Activated naive CD4-positive, alpha-beta T cell treated with anti-CD3 and anti-CD28 coated beads, Interleukin-2, amount 50 U/mL, for 72 hours (primary cell): ENCODE measurements around the gene COPS4. TPM values are rescaled to one million over a fixed set of nuclear protein-coding genes. Genes with fewer than 3 reads are reported as not detected.
A peak's percentile ranks its signal among the peaks of the same experiment; 100 is the strongest.
"Not testable (repeated sequence)": the region's sequence is repeated elsewhere in the genome, so short reads cannot be mapped to it uniquely, and the experiment has no call there.

Experiments
- ATAC-seq, 2 donors: fragments of 150-1000 bp; cut with Tn5 transposase; 2 replicates each; pipeline ENCODE4 v1.10.0; 2021; ENCODE audit warnings: mild to moderate bottlenecking in 2 of 2, moderate library complexity in 2 of 2
- DNase-seq, 2 donors: peaks; one replicate each; pipeline ENCODE4 v3.0.0; 2021 to 2022; ENCODE audit warnings: low spot score in 2 of 2
- H3K27ac Mint-ChIP-seq, 2 donors: one replicate each; pipeline ENCODE4 v1.8.0; 2022; ENCODE audit warnings: mild to moderate bottlenecking in 2 of 2, mixed read lengths in 2 of 2
- H3K36me3 Mint-ChIP-seq, 2 donors: one replicate each; pipeline ENCODE4 v1.8.0; 2022; ENCODE audit warnings: mixed read lengths in 2 of 2
- H3K9me3 Mint-ChIP-seq, 2 donors: one replicate each; pipeline ENCODE4 v1.8.0; 2022; ENCODE audit warnings: mixed read lengths in 2 of 2
- total RNA-seq, 2 donors: library from RNA; stranded (reverse); gene quantifications; one replicate each; pipeline ENCODE4 v1.2.3, GENCODE V29; 2022

COPS4 gene
- total RNA-seq, 2 donors from 2014 or later, result 30.9 to 32.4 TPM

DNA sequence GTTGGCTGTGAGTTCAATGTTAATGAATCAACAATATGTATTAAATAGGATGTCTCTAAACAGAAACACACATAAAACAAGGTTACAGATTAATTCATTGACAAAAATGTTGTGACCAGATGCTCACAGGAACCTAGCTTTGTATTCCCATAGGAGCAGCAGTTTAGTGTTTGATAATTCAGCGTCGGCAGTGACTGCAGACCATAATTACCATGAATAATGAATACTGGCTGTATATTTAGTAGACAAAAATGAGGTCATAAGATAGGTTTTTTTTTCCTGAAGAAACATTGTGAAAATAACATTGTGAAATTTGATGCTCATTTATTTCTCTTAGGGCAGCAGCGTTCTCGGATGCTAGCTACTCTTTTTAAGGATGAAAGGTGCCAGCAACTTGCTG is 27.8 kb downstream of the COPS4 start:
- Mint-ChIP-seq H3K27ac (no peak overlapping the region), H3K36me3 (peaks cover 0 to 9% of the 10 kb centered on the region in 2 donors), H3K9me3 (no peaks in the 10 kb centered on the region)
- no peak for DNase-seq
- no peak for ATAC-seq

DNA sequence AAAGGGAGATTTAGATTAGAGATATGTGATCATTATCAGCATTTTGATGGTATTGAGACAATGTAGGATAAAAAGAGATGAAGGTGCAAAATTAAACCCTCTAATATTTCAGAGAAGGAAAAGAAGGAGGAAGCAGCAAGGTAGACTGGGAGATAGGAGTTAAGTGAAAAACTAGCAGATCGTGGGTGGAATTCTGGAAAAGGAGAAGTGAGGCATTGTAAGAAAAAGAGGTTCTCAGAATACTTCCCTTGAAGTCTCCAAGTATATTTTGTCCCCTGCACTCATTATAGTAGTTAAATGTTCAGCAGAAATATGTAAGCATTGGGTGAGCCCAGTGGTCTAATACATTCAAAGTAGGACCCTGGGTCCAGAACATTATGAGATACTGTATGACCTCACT is 30.3 kb downstream of the COPS4 start:
- Mint-ChIP-seq H3K9me3 (no peaks in the 10 kb centered on the region), H3K27ac (no peak overlapping the region), H3K36me3 (peaks cover 0 to 4% of the 10 kb centered on the region in 2 donors)
- ATAC-seq, result no peak
- DNase-seq, result no peak

DNA sequence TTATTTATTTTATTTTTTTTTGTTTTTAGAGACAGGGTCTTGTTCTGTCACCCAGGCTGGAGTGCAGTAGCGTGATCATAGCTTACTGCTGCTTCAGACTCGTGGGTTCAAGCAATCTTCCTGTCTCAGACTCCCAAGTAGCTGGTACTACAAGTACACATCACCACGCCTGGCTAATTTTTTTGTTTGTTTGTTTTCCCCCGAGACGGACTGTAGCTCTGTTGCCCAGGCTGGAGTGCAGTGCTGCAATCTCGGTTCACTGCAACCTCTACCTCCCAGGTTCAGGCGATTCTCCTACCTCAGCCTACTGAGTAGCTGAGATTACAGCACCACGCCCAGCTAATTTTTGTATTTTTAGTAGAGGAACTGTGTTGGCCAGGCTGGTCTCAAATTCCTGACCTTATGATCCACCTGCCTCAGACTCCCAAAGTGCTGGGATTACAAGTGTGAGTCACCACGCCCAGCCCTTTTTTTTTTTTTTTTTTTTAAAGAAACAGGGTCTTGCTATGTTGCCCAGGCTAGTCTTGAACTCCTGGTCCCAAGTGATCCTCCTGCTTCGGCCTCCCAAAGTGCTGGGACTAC is 32.2 kb downstream of the COPS4 start:
- ATAC-seq (no peak), DNase-seq (no peak)
- H3K9me3 Mint-ChIP-seq, result no peaks in the 10 kb centered on the region
- no peak overlapping the region for H3K27ac Mint-ChIP-seq
- H3K36me3 Mint-ChIP-seq, result no peaks in the 10 kb centered on the region

DNA sequence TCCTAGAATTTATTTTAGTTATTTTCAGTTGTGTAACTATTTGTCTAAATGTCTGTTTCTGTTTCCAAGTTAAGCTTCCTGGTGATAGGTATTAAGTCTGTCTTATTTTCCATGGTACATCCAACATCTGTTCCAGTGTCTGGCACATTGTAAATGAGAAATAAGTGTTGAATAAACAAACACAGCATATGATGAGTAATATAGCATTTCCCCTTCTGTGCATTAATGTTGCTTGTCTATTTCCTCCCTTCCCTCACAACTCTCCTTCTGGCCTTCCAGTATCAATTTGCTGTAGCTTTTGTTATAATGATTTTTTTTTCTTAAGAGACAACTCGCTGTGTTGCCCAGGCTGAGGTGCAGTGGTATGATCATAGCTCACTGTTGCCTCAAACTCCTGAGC is 36.1 kb downstream of the COPS4 start:
- no peak for ATAC-seq
- H3K9me3 Mint-ChIP-seq, result no peaks in the 10 kb centered on the region
- no peak for DNase-seq
- no peak overlapping the region for H3K27ac Mint-ChIP-seq
- H3K36me3 Mint-ChIP-seq, result peaks cover 7 to 8% of the 10 kb centered on the region in 2 donors

DNA sequence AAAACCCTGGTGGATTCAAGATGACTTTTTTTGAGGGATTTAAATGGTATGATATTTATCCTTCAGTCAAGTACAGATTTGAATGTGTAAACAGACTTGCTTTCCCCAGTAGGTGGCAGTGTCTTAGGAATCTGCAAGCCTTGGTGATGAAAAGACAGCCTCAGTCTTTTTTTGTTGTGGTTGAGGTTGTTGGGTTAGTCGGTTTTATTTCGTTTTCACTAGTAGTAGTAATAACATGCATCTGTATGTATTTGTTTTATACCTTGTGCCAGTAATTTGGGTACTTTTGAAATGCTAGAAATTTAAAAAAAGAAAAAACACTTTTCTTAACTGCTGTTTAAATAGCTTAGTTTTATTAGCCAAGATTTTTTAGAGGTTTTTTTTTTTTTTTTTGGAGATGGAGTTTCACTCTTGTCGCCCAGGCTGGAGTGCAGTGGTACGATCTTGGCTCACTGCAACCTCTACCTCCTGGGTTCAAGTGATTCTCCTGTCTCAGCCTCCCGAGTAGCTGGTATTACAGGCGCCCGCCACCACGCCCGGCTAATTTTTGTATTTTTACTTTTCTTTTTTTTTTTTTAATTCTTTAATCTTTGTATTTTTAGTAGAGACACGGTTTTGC is 39.2 kb downstream of the COPS4 start:
- peaks cover 15 to 16% of the 10 kb centered on the region in 2 donors for H3K36me3 Mint-ChIP-seq
- peak; percentile 87 to 96 for ATAC-seq
- peak overlapping the region in 1 of 2 donors; percentile 79 for H3K27ac Mint-ChIP-seq
- H3K9me3 Mint-ChIP-seq, result no peaks in the 10 kb centered on the region
- DNase-seq, result peak in 1 of 2 donors; percentile 69

DNA sequence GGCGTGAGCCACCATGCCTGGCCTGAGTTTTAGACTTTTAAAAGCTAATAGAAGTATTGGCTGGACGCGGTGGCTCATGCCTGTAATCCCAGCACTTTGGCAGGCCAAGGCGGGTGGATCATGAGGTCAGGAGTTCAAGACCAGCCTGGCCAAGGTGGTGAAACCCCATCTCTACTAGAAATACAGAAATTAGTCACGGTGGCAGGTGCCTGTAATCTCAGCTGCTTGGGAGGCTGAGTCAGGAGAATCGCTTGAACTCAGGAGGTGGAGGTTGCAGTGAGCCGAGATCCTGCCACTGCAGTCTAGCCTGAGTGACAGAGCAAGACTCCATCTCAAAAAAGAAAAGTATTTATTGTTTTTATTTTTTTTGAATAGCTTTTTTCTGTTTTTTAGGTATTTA is 39.8 kb downstream of the COPS4 start:
- DNase-seq, result peak; percentile 41 to 71
- peaks cover 15 to 16% of the 10 kb centered on the region in 2 donors for H3K36me3 Mint-ChIP-seq
- not testable (repeated sequence) for H3K9me3 Mint-ChIP-seq
- peak overlapping the region in 1 of 2 donors; percentile 79 for H3K27ac Mint-ChIP-seq
- peak; percentile 50 to 83 for ATAC-seq

DNA sequence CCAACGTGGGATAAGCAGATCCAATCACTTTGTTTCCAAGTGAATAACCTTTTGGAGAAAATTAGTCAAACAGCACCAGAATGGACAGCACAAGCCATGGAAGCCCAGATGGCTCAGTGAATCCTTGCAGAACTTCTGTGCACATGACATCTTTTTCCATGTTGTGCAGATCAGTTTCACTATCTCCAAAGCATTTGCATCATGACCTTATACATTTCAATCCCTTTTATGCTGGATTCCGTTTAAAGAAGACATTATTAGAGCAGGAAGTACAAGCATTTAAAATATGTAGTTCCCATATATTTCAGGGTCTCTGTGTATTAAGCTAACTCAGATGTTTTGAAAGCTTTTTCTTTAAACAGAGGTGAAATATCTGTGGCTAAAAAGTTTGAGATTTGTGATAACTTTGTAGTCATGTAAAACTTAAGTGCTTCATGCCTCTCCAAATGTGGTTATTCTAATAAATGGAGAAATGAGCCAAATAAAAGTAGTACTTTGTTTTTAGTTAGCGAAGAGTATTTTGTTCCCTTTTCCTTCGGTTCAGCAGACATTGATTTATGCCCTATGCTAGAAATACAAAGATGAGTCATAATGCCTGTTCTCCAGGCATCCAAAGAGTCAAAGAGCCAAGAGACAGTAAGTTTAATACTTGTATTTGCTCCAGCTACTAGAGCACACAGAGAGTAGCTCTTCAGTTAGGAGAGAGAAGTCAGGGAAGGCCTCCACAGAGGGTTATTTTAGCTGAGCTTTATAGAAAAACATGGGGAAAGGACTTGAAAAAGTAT is 40.5 kb downstream of the COPS4 start:
- DNase-seq, result no peak
- no peak for ATAC-seq
- Mint-ChIP-seq H3K36me3 (peaks cover 15 to 16% of the 10 kb centered on the region in 2 donors), H3K9me3 (no peaks in the 10 kb centered on the region), H3K27ac (no peak overlapping the region)

DNA sequence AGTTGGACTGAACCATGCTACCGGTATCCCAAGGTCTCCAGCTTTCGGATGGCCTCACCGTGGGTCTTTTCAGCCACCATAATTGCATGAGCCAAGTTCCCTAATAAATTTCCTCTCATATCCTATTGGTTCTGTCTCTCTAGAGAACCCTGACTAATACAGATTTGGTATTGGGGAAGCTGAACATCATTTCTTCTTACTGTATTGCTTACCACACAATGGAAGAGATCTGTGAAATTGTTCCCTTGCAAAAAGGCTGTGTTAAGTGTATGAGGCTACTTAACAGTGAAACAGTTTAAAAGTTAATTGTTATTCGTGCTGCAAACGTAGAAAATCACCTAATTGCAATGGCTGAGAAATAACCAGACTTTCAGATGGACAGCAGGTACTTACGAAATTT is 45.6 kb downstream of the COPS4 start:
- Mint-ChIP-seq H3K36me3 (peaks cover 14 to 18% of the 10 kb centered on the region in 2 donors), H3K9me3 (no peaks in the 10 kb centered on the region), H3K27ac (no peak overlapping the region)
- ATAC-seq (no peak), DNase-seq (no peak)

DNA sequence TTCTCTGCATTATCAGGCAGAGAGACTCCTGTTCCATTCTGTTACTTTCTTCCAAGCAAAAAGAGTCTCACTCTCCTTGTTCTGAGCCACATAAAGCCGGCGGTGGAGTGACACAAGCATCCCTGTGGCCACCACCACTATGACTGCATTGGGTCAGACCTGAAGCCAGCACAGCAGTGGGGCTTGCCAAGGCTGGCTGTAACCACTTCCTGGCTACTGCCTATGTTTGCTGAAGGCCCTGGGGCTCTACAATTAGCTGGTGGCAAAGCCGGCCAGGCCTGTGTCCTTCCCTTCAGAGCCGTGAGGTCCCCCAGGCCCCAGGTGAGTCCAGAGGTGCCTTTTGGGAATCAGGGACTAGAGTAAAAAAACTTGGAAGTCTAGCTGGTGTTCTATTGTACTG is 47.8 kb downstream of the COPS4 start:
- no peaks in the 10 kb centered on the region for H3K9me3 Mint-ChIP-seq
- H3K27ac Mint-ChIP-seq, result no peak overlapping the region
- peak; percentile 5 to 51 for ATAC-seq
- DNase-seq, result no peak
- peaks cover 0 to 9% of the 10 kb centered on the region in 2 donors for H3K36me3 Mint-ChIP-seq

DNA sequence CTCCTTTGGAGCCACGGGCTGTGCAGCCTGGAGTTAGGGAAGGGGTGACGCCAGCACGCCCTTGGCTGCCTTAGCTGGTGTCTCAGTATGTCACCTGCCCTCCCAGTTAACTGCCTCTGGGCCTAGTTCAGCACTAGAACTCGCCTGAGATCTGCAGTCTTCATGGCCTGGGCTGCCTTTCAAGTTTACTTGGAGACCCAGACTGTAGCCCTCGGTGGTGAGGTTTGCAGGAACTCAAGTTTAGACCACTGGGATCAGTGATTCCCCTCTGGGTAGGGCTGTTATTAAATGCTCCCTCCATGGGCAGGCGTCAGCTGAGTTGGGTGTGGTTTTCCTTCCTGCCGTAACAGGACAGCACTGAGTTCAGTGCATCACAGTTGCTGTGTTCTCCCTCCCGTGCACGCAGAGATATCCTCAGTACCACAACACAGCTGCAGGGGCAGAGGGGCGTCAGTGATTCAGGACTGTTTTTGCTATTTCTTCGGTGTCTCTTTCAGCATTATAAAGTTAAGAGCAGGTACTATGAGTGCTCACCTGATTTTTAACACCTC is 49.0 kb downstream of the COPS4 start:
- DNase-seq (no peak), ATAC-seq (peak; percentile 74 to 95)
- peak overlapping the region in 1 of 2 donors; percentile 61 for H3K27ac Mint-ChIP-seq
- peaks cover 4 to 20% of the 10 kb centered on the region in 2 donors for H3K36me3 Mint-ChIP-seq
- H3K9me3 Mint-ChIP-seq, result no peaks in the 10 kb centered on the region

DNA sequence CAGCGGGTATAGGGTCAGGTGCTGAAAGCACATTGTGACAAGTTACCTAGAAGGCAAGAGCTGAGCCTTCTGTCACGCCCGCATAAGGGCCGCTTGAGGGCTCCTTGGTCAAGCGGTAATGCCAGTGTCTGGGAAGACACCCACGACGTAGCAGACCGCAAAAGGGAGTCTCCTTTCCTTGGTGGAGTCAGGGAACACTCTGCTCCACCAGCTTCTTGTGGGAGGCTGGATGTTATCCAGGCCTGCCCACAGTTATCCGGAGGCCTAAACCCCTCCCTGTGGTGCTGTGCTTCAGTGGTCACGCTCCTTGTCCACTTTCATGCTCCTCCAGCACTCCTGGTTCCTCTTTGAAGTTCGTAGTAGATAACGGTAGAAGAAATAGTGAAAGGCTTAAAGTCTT is 50.0 kb downstream of the COPS4 start:
- peak overlapping the region in 1 of 2 donors; percentile 3 for H3K27ac Mint-ChIP-seq
- H3K36me3 Mint-ChIP-seq, result peaks cover 10 to 26% of the 10 kb centered on the region in 2 donors
- not testable (repeated sequence) for DNase-seq, H3K9me3 Mint-ChIP-seq, ATAC-seq

DNA sequence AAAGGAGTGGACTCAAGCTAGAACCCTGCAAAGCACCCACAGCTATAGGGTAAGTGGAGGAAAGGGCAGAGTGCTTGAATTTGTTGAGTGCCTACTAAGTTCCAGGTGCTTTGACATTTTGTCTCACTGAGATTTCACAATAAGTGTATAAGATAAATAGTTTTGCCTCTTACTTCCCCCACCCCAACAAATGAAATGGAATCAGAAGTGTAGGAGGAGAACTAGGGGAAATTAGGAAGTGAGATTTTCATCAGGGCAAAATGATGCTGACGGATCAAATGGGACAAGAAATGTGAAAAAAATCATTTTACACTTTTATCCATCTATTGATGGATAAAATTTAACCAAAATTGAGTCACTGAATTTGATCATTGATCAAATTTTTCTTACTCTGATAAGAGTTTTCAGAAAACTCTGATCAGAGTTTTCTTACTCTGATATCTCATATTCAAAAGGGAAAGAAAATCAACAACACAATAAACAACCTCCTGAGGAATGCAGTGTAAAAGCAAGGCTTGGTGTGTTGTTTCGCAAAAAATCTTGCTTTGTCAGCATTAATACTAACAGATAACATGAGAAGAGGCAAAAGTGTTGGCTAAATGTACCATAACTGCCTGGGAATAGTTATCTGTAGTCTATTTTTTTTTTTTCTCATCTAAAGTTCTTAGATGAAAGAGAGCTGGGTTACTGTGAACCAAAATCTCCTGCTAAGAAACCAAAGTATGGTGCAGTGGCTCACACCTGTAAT is 54.6 kb downstream of the COPS4 start:
- Mint-ChIP-seq H3K9me3 (no peaks in the 10 kb centered on the region), H3K27ac (peak overlapping the region in 1 of 2 donors; percentile 63), H3K36me3 (peaks cover 19 to 39% of the 10 kb centered on the region in 2 donors)
- no peak for DNase-seq
- no peak for ATAC-seq

DNA sequence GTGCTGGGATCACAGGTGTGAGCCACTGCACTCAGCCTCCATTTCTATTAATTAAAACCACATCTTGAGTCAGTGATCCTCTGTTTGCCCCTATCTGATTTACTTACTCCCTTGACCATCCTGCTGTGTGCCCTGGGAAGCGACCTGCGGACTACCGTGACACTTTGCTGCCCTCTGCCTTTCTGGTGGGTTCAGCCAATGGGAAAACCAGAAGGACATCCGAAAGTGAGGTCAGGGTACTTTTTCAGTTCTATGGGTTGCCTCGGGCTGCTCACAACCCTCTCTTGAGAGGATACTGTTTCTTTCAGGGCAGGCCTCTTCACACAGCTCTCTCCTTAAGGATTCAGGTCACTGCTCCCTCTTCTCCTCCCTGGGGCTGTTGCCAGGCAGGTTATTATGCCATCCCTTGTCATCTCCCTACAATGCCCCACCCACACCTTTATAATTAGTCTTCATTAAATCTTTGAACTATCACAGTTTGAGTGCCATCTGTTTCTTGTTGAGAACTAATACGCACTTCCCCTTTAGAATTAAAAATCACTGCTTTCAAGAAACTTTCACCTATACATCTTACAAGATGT is 58.2 kb downstream of the COPS4 start:
- no peak for DNase-seq
- Mint-ChIP-seq H3K27ac (peak overlapping the region in 1 of 2 donors; percentile 75), H3K9me3 (no peaks in the 10 kb centered on the region), H3K36me3 (peaks cover 31 to 55% of the 10 kb centered on the region in 2 donors)
- no peak for ATAC-seq

DNA sequence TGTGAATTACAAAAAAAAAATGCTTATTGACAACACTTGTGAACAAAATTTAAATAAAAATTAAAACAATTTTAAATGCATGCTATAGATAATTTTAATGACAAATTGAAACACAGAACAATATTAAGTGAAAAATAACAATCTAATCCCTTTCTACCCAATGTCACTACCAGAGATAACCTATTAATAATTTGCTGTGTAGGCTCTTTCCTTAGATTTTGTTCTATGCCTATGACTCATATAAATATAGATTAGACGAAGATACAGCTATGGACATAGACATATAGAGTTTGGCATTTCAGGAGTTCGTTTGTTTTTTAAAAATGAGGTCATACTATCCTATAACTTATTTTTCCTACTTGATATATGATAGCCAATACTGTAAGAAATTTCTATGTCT is 61.4 kb downstream of the COPS4 start:
- H3K27ac Mint-ChIP-seq, result peak overlapping the region in 1 of 2 donors; percentile 18
- peaks cover 6 to 7% of the 10 kb centered on the region in 2 donors for H3K9me3 Mint-ChIP-seq
- DNase-seq (no peak), ATAC-seq (no peak)
- peaks cover 31 to 70% of the 10 kb centered on the region in 2 donors for H3K36me3 Mint-ChIP-seq

DNA sequence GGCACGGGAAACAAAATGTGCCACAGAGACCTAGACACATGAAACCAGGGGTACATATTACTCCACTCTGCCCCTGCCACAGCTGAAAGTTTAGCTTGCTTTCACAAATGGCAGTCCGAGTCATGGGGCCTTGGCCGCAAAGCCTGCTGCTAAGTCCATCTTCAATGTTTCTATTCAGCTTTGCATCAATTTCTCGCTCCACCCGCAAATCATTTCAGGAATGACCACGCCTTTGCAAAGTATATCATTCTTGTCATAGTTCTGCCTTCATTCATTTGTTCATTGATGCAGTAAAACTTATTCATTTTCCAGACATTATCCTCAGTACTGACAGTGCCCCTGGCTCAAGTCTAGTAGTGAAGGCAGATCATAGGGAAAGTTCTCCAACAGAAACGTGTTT is 70.0 kb downstream of the COPS4 start:
- no peak for DNase-seq
- Mint-ChIP-seq H3K27ac (peak overlapping the region in 1 of 2 donors; percentile 9), H3K36me3 (peaks cover 24 to 71% of the 10 kb centered on the region in 2 donors), H3K9me3 (peaks cover 6 to 7% of the 10 kb centered on the region in 2 donors)
- no peak for ATAC-seq

DNA sequence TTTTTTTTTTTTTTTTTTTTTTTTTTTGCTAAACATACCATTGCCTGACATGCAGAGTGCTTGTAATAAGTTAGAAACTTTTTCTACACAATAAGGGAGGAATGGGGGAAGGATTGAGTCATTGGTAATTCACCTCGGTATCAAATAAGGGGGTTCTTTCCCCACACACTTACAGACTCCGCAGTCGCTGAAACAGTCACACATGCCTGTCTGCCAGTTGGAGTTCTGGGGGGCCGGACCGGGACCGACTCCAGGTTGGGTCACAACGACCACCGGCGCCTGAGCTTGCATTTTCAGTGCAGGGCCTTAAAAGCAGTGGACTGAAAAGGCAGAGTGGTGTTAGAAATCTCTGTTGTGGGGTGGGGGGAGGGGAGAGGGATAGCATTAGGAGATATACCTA is 72.6 kb downstream of the COPS4 start:
- ATAC-seq, result peak; percentile 16 to 43
- H3K27ac Mint-ChIP-seq, result peak overlapping the region in 1 of 2 donors; percentile 97
- H3K9me3 Mint-ChIP-seq, result no peaks in the 10 kb centered on the region
- peaks cover 15 to 66% of the 10 kb centered on the region in 2 donors for H3K36me3 Mint-ChIP-seq
- no peak for DNase-seq
